ENCODE measurements around the gene SLC22A3. TPM values are rescaled to one million over a fixed set of nuclear protein-coding genes. Genes with fewer than 3 reads are reported as not detected.

SLC22A3 gene
- total and polyA plus RNA-seq, 2 of the 4 experiments (the other 2 are of a cell fraction) = not detected

- Histone ChIP-seq H2BK120ac (ENCODE audit: low read depth, low read length) (no peak overlapping the region), H3K23ac (ENCODE audit: low read depth, low read length) (no peak overlapping the region), H4K91ac (ENCODE audit: insufficient read depth, low read depth, low read length) (no peak overlapping the region), H3K9me3 (ENCODE audit: control insufficient read depth, insufficient read depth, low read length) (no peaks in the 10 kb centered on the region), H2BK5ac (ENCODE audit: low read depth, low read length, poor library complexity, severe bottlenecking) (no peak overlapping the region), H3K4me2 (ENCODE audit: low read depth, low read length) (no peak overlapping the region), H3K79me1 (ENCODE audit: low read depth in 1 of 2, low read length in 2 of 2) (no peaks in the 10 kb centered on the region), H2BK15ac (ENCODE audit: low read depth, low read length) (no peak overlapping the region), H3K4me1 (ENCODE audit: control insufficient read depth, insufficient read depth, low read length) (no peaks in the 10 kb centered on the region), H4K5ac (ENCODE audit: low read depth, low read length) (no peak overlapping the region), H3K27me3 (ENCODE audit: control insufficient read depth, insufficient read depth, low read length) (no peaks in the 10 kb centered on the region), H4K8ac (ENCODE audit: low read depth in 2 of 2, low read length in 2 of 2) (no peak overlapping the region), H3K9ac (ENCODE audit: low read depth, low read length) (no peak overlapping the region), H2AFZ (replicated peaks; ENCODE audit: low read length, poor library complexity) (no peak overlapping the region), H3K56ac (ENCODE audit: extremely low read depth, insufficient read depth, low read length) (no peak overlapping the region), H3K14ac (replicated peaks; ENCODE audit: low read depth, low read length) (no peak overlapping the region), H3K36me3 (ENCODE audit: control insufficient read depth, insufficient read depth, low read length) (no peaks in the 10 kb centered on the region), H3K4me3 (ENCODE audit: insufficient read depth, low read depth, low read length) (no peak overlapping the region), H3K27ac (ENCODE audit: insufficient read depth, low read length) (no peak overlapping the region), H4K20me1 (ENCODE audit: insufficient read depth, low read length) (no peaks in the 10 kb centered on the region), H3K18ac (ENCODE audit: low read depth, low read length) (no peak overlapping the region), H2BK20ac (ENCODE audit: low read depth, low read length) (no peak overlapping the region), H2AK5ac (ENCODE audit: low read depth, low read length) (no peak overlapping the region), H3K4ac (ENCODE audit: low read depth, low read length) (no peak overlapping the region), H2AK9ac (replicated peaks; ENCODE audit: low read depth, low read length, poor library complexity) (no peak overlapping the region), H3K9me1 (ENCODE audit: insufficient read depth, low read length) (no peaks in the 10 kb centered on the region)
- ChIA-PET POLR2A (ENCODE audit: unreplicated experiment) (no interaction called here), CTCF (no interaction called here)
- no TSS peak for BruUV-seq (replicated peaks)
- dilution Hi-C loops (cut with HindIII; ENCODE audit: low sequenced_read_pairs, unreplicated experiment) = no loop called here
- intact Hi-C loops (cut with micrococcal nuclease) = no loop called here
- TF ChIP-seq BHLHE40 (IDR thresholded peaks at IDR 0.05; ENCODE audit: low read depth, low read length) (no peak), ELK1 (IDR thresholded peaks at IDR 0.05; ENCODE audit: borderline replicate concordance, low read depth, low read length) (no peak), MXI1 (IDR thresholded peaks at IDR 0.05; ENCODE audit: borderline replicate concordance, low read depth, low read length) (no peak), CEBPB (IDR thresholded peaks at IDR 0.05; ENCODE audit: low read depth, low read length) (no peak), USF2 (IDR thresholded peaks at IDR 0.05; ENCODE audit: low read depth, low read length) (no peak), MAZ (IDR thresholded peaks at IDR 0.05; ENCODE audit: borderline replicate concordance, low read depth, low read length) (no peak), POLR2A (IDR thresholded peaks at IDR 0.05; ENCODE audit: low read depth, low read length) (no peak), SMC3 (IDR thresholded peaks at IDR 0.05; ENCODE audit: low read depth, low read length) (no peak), RAD21 (IDR thresholded peaks at IDR 0.05; ENCODE audit: low read length) (no peak), FOS (IDR thresholded peaks at IDR 0.05; ENCODE audit: low read depth, low read length) (no peak), RCOR1 (IDR thresholded peaks at IDR 0.05; ENCODE audit: insufficient replicate concordance, low read length) (no peak), MAFK (IDR thresholded peaks at IDR 0.05; ENCODE audit: low read depth, low read length) (no peak), CHD1 (IDR thresholded peaks at IDR 0.05; ENCODE audit: low read depth, low read length) (no peak), RFX5 (IDR thresholded peaks at IDR 0.05; ENCODE audit: low read depth, low read length) (no peak), CTCF (conservative IDR thresholded peaks at IDR 0.05; ENCODE audit: low read depth, low read length) (no peak), NFE2L2 (IDR thresholded peaks at IDR 0.05; ENCODE audit: low read depth, low read length) (no peak)
- DNase-seq = no peak
- no peak for ATAC-seq (ENCODE audit: low read depth)
- WGBS, 2 experiments (ENCODE audit: extremely low coverage in 2 of 2, insufficient read length in 1 of 2) = no CpG with 5 or more reads among the region's 1 CpG
- in situ Hi-C loops (cut with MboI; ENCODE audit: low sequenced_read_pairs) = no loop called here
These were observed 140.9 kb downstream of the SLC22A3 start for GRCh38 chr6:160489091-160489490.
